Nasal cavity respiratory epithelium epithelial cell of viscerocranial mucosa (primary cell): ENCODE results near the gene SPRR1A. TPM values are rescaled to one million over a fixed set of nuclear protein-coding genes. Genes with fewer than 3 reads are reported as not detected.

Experiments used
- total RNA-seq: library from RNA; depleted of rRNA; stranded (reverse); fragments of >200 nt; gene quantifications from 2 replicates; pipeline ENCODE4 v1.2.3, GENCODE V29; 2014

The SPRR1A gene, protein sequence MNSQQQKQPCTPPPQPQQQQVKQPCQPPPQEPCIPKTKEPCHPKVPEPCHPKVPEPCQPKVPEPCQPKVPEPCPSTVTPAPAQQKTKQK
- total RNA-seq, result 3.1 and 9.5 TPM in 2 replicates

DNA sequence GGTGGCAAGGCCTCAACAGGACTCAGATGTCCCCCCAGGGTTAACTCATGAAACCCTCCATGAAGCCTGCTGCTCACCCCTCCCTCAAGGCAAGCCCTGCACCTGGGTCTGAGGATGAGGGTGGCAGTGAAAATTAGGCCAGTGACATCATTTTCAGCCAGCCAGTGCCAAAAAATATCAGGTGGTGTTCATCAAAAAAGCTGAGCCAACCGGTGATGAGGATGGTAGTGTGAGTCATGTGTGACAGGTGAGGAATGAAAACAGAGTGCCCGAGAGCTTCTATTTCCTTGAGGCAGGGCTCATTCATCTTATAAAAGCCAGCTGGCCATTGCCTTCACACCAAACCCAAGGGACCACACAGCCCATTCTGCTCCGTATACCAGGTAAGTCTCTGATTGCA lies at the start of gene SPRR1A:
TSS of gene SPRR1A (plus strand) at position 339 of the 400 bp plus-strand sequence. CDS start 1,150 bp downstream, outside the sequence.

DNA sequence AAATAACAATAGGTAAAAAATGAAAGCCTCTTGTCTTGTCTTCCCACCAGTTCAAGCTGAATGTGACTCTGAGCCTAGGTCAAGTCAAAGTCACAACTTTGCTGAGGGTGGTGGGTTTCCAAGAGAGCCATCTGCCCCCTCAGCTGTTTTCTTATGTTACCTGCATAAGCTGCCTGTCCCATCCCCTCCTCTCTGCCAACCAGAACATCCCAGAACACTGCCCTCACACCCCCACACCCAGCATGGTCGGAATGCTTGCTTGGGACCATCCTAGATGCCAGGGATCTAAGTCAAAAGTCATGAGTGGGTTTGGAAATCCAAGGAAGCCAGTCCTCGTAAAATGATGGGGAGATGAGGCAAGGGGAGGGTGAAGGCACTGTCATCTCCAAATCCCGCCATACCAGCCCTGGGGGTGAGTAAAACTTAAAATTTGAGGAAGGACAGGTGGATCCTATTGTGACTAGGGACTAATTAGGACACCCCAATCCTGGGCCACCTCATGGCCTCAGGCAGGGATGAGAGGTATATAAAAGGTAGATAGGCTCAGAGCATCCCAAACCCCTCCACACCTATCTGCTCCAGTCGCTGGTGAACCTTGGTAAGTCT lies 37.1 kb upstream of the SPRR1A start, which contains the start of gene SPRR5:
TSS of gene SPRR5 (plus strand) at position 556 of the 606 bp plus-strand sequence. CDS start 1,349 bp downstream, outside the sequence.

DNA sequence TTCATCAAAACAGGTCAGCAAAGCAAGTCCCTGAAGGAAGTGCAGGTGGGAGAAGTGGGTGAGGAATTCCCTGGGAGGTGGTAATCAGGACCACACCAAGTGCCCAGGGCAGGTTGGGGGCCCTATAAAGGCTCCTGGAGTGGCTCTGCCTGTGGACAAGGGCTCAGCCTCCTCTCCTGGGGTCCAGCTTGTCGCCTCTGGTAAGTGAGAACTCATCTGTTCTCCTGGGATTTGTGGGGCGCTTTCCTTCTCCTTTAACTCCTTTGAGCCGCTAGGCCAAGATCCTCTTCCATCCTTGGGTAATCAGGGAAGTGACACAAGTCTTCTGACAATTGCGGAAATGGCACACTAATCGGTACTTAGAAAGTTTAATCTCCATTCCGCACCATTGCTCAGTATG lies 13.4 kb upstream of the SPRR1A start, which contains the start of gene SPRR4:
TSS of gene SPRR4 (plus strand) at position 154 of the 400 bp plus-strand sequence. CDS start 1,243 bp downstream, outside the sequence.

DNA sequence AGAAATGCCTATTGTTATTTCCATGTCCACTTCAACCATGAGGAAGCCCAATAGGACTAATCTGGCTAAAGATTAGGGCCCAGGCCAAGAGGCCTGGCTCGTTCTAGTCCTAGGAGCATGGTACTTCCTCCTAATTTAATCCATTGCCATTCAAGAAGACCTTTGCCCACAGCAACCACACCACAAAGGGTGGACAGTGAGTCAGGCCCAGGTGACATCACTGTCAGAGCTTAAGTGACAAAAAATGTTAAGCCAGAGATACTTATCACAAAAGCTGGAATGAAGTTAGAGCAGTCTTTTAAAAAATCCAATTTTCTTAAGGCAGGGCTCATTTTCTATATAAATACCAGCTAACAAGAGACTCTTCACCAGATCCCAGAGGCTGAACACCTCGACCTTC lies 17.5 kb downstream of the SPRR1A start, which contains the start of gene SPRR3:
TSS of gene SPRR3 (plus strand) at position 368 of the 400 bp plus-strand sequence. CDS start 1,272 bp downstream, outside the sequence.

DNA sequence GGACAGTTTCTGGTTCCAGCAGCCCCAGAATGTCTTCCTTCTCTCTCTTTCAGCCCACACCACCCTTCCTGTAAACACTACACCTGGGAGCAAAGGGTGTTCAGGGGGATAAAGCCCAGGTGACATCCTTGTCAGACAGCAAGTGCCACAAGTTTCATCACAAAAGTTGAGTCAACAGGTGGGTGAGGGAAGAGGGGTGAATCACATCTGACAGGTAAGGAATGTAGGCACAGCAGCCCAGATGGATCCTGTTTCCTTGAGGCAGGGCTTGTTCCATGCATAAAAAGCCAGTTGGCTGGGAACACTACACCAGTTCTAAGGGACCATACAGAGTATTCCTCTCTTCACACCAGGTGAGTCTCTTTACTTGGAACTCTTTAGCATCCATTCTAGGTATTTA lies 47.0 kb downstream of the SPRR1A start, which contains the start of gene SPRR1B:
TSS of gene SPRR1B (plus strand) at position 309 of the 400 bp plus-strand sequence. CDS start 1,143 bp downstream, outside the sequence.

Other genes starting within 250 kb of the SPRR1A start
- 0.34 TPM in 1 of 2 replicates, not detected in the other for gene KPRP, start 226.1 kb upstream of the SPRR1A start, total RNA-seq
- gene LCE1F, start 208.9 kb upstream of the SPRR1A start, total RNA-seq, result not detected in 2 replicates
- not detected in 2 replicates for gene LCE1E, start 197.8 kb upstream of the SPRR1A start, total RNA-seq
- not detected in 2 replicates for gene LCE1D, start 187.4 kb upstream of the SPRR1A start, total RNA-seq
- gene LCE1C, start 177.4 kb upstream of the SPRR1A start, total RNA-seq, result 0.34 TPM in 1 of 2 replicates, not detected in the other
- not detected in 2 replicates for gene LCE1B, start 172.1 kb upstream of the SPRR1A start, total RNA-seq
- 0.34 TPM in 1 of 2 replicates, not detected in the other for gene LCE1A, start 156.6 kb upstream of the SPRR1A start, total RNA-seq
- not detected in 2 replicates for gene LCE6A, start 141.2 kb upstream of the SPRR1A start, total RNA-seq
- gene LCE7A, start 124.1 kb upstream of the SPRR1A start, total RNA-seq, result not detected in 2 replicates
- not detected in 2 replicates for gene SMCP, start 105.8 kb upstream of the SPRR1A start, total RNA-seq
- gene IVL, start 75.5 kb upstream of the SPRR1A start, total RNA-seq, result 18.8 and 30.8 TPM in 2 replicates
- not detected in 2 replicates for gene SPRR5, start 36.9 kb upstream of the SPRR1A start, total RNA-seq
- not detected in 2 replicates for gene SPRR4, start 13.4 kb upstream of the SPRR1A start, total RNA-seq
- 67.3 and 122 TPM in 2 replicates for gene SPRR3, start 17.7 kb downstream of the SPRR1A start, total RNA-seq
- gene SPRR1B, start 47.1 kb downstream of the SPRR1A start, total RNA-seq, result 53.0 and 86.5 TPM in 2 replicates
- gene SPRR2D, start 57.0 kb downstream of the SPRR1A start, total RNA-seq, result 5.7 and 47.8 TPM in 2 replicates
- gene SPRR2A, start 73.4 kb downstream of the SPRR1A start, total RNA-seq, result 4.8 and 25.3 TPM in 2 replicates
- 1.0 TPM in 1 of 2 replicates, not detected in the other for gene SPRR2B, start 87.5 kb downstream of the SPRR1A start, total RNA-seq
- gene SPRR2E, start 110.4 kb downstream of the SPRR1A start, total RNA-seq, result 1.1 and 21.5 TPM in 2 replicates
- not detected in 2 replicates for gene SPRR2F, start 129.4 kb downstream of the SPRR1A start, total RNA-seq
- gene SPRR2G, start 166.8 kb downstream of the SPRR1A start, total RNA-seq, result 2.1 TPM in 1 of 2 replicates, not detected in the other
- gene LELP1, start 219.3 kb downstream of the SPRR1A start, total RNA-seq, result not detected in 2 replicates
- gene PRR9, start 233.5 kb downstream of the SPRR1A start, total RNA-seq, result 2.1 TPM in 1 of 2 replicates, not detected in the other